Islet of Langerhans (tissue), 1 donor: Measurements from ENCODE around the gene STK38L.
A peak's percentile ranks its signal among the peaks of the same experiment; 100 is the strongest.

Source experiments
- FAIRE-seq: peaks from one replicate; lab custom pipeline; 2011; peaks lifted over from hg19 to GRCh38; lab: Jason Lieb, UNC

Gene STK38L

DNA sequence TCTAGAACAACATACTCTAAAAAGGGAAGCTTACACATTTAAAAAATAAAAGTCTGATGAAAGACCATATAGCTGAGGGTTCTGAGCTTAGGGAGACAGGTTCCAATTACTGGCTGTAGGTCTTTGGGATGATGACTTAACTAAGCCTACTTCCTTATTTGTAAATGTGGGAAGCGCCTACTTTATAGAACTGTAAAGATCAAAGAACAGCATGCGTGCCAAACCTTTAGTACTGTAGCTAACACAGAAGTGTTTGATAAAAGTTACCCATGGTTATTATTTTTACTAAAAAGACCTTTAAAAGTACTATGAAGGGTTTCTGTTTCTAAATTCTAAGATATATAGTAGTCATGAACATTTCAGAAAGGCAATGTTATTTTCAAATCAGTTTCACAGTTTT lies 35.7 kb downstream of the STK38L start:
- no peak for FAIRE-seq

DNA sequence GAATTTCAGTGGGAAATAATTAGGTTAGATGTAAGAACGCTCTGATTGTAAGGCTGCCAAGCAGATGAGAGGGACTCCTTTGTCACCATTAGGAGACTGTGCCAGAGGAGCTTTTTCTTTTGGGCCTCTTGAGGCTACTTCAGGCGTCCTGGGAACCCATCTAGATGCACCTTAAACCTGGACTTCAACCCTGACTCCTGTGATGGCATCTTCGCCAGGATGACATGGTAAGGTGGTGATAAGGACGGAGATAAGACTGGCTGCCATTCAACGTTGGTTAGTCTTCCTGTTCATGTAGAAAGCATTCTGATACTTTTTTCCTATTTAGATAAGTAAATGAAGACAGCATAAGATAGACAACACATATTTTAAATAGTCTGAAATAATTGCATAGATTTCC lies 36.3 kb downstream of the STK38L start:
- FAIRE-seq: no peak

- FAIRE-seq: no peak
These were observed 38.7 kb downstream of the STK38L start for GRCh38 chr12:27282754-27283153.

DNA sequence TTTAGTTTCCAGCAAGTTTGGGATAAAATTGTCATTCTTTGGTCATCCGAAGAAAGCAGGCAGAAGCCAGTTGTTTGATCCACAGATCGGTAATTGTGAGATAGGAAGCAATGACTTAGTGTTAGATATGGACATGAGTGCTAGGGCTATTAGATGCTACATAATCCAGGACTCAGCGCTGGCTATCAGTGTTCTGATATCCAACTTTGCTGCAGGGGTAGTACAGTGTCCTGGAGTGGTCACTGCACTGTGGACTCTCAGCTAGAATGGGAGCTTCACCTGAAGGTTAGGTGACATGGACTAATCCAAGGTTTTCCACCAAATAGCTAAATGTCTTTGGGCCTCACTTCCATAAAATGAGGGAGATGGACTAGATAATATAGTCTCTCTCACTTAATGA lies 39.9 kb downstream of the STK38L start:
- no peak for FAIRE-seq

GRCh38 chr12:27284751-27285150 lies 40.7 kb downstream of the STK38L start:
- FAIRE-seq: no peak

DNA sequence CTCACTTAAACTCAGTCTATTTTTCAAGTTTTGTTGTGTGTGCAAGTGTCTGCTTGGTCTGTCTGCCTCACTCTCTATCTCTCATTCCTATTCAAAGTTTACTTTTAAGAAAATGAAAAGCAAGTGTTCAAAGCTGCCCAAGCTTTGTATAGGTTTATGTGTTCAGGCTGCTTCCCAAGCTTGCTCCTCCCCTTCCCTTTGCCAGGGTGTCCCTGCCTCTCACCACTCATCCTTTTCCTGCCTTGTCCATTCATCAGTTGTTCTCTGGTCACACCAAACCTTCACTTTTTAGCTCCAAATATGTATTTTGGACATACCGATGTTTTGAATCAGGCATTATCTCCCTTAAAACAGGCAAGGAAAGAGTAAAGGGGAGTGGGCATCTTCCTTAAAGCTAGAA lies 41.3 kb downstream of the STK38L start:
- FAIRE-seq: no peak

- no peak for FAIRE-seq
These were observed 45.3 kb downstream of the STK38L start for GRCh38 chr12:27289414-27289813.

GRCh38 chr12:27290501-27291168 lies 46.5 kb downstream of the STK38L start:
- no peak for FAIRE-seq

DNA sequence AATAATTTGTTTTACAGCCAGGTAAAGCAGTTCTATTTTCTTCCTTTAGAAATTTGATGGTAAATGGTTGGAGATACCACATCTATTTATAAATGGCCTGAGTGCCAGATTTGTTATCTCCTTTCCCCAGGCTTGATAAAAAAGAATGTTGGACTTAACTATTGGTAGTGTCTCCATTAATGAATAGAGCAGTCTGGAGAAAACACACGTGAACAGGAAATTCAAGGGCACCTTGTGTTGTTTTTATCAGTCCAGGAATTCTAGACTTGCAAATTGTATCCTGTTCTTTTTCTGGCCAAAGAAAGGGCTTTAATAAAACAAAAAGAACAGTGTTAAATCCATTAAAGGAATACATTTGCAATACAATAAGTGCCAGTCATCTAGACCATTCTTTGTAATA lies 47.8 kb downstream of the STK38L start:
- no peak for FAIRE-seq

DNA sequence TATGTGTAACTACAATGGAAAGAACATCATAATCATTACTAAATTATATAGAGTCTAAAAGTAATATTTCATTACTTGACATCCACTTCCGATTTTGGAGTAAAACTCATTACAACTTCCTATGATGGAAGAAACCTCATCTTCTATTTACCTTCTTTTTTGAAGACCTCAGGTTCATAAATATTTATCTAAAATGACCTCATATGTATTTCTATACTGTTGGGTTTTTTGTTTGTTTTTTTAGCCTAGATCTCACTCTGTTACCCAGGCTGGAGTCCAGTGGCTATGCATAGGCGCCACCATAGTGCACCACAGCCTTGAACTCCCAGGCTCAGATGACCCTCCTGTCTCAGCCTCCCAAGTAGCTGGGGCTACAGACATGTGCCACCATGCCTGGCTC lies 48.6 kb downstream of the STK38L start:
- FAIRE-seq: peak; percentile 88

GRCh38 chr12:27293463-27293862 lies 49.4 kb downstream of the STK38L start:
- FAIRE-seq: no peak

- no peak for FAIRE-seq
These were observed 52.6 kb downstream of the STK38L start for GRCh38 chr12:27296674-27297073.

- FAIRE-seq: no peak
These were observed 53.5 kb downstream of the STK38L start for GRCh38 chr12:27297566-27297965.

- no peak for FAIRE-seq
These were observed 55.0 kb downstream of the STK38L start for GRCh38 chr12:27299102-27299501.

GRCh38 chr12:27300226-27300625 lies 56.1 kb downstream of the STK38L start:
- no peak for FAIRE-seq

- FAIRE-seq: no peak
These were observed 59.3 kb downstream of the STK38L start for GRCh38 chr12:27303139-27304111.

GRCh38 chr12:27304856-27305255 lies 60.8 kb downstream of the STK38L start:
- no peak for FAIRE-seq

DNA sequence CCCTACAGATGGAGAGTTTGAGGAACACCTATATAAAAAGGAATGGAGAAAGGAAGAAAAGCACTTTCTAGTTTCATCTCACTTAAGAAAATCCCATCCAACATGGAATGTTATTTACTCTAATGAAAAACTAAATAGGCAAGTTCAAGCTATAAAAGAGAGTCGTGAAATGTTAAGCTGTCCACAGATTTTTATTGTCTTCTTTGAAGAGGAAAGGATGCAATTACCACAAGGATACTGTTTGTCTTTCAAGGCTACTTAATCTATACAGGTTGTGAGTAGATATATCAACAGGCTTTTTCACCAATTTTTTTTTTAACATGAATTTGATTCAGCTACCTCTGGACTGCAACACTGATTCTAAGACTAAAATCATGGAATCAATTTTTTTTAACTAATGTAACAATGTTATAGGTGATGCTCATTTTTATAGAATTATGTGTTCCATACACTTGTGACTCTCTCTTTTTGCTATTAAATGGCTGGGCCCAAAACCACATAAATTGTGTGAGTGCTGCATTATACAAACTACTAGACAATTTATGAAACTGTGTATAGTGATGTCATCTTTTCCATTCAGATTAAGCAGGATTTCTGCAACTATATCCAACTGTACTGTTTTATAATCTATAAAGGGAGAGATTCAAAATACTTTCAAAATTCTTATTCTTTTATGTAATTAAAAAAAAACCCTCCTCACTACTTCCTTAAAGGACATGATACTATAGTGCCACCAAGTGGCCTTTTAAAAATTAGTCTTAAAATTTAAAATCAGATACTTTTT lies 61.8 kb downstream of the STK38L start:
- no peak for FAIRE-seq

GRCh38 chr12:27309293-27309994 lies 65.4 kb downstream of the STK38L start:
- FAIRE-seq: no peak

GRCh38 chr12:27309995-27310315 lies 65.9 kb downstream of the STK38L start:
- FAIRE-seq: no peak

DNA sequence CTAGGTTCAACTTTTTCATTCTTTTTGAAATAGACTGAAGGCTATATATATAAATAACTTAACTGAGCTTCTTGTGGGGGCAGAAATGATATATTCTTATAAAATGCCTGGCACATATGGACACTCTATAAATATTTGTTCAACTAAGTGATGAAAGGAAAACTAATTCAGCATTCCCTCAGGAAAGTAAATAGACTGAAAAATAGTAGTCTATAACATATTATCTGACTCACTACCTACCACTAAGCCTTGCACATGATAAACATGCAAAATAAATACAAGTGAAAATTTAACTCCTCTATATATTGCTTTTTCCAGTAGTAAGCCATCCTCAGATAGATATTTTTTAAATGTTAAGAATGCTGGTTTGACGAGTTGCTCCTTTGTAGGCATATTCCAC lies 72.9 kb downstream of the STK38L start:
- peak; percentile 79 for FAIRE-seq

GRCh38 chr12:27319409-27319808 lies 75.3 kb downstream of the STK38L start:
- no peak for FAIRE-seq
